ENCODE data around the gene IGSF8. TPM values are rescaled to one million over a fixed set of nuclear protein-coding genes. Genes with fewer than 3 reads are reported as not detected.

The IGSF8 gene
- total RNA-seq, 1 experiment from 2014 or later = 56.2 TPM

DNA sequence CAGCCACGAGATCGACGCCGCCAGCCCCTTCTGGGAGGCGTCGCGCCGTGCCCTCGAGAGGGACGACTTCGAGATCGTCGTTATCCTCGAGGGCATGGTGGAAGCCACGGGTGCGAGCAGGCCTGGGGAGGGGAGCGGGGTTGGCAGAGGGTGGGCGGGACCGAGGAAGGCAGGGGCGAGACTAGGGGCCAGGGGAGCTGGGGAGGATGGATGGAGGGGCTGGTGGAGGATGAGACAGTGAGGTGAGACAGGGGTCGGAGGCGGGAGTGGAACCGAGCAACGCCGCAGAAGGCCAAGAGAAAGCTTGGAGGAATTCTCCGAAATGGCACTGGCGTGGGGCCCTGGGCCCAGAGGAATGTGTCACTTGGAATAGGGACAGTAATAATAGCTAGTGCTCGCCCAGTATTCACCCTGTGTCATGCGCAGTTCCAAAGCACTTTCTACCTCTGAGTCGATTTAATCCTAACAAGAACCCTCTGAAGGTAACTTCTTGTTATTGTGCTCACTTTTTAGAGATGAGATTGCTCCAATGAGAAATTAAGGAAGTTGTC lies 13.6 kb downstream of the IGSF8 start:
- H3K4me1 ChIP-seq (ENCODE audit: insufficient read depth, low read length) = no peaks in the 10 kb centered on the region; the same call in 1 of the 2 replicates
- H3K27me3 Mint-ChIP-seq (ENCODE audit: low read depth) = peaks cover 62% of the 10 kb centered on the region
- no CpG with 5 or more reads among the region's 30 CpGs for WGBS (ENCODE audit: extremely low coverage, insufficient read length, low lambda C conversion rate)
- no peaks in the 10 kb centered on the region for H3K79me1 ChIP-seq (ENCODE audit: insufficient read depth, low read depth, low read length, poor library complexity, severe bottlenecking)
- H4K8ac ChIP-seq (replicated peaks; ENCODE audit: insufficient read length, low read depth, low read length) = no peak overlapping the region
- no peak overlapping the region for H3K14ac ChIP-seq (ENCODE audit: insufficient read depth, low read length)
- H4K5ac ChIP-seq (ENCODE audit: insufficient read length, low read depth, low read length) = no peak overlapping the region
- H3K79me2 ChIP-seq (ENCODE audit: insufficient read depth, low read length) = no peaks in the 10 kb centered on the region
- H2BK12ac ChIP-seq (ENCODE audit: insufficient read length, low read depth, low read length) = no peak overlapping the region
- DNase-seq = no peak
- H3K27ac Mint-ChIP-seq = no peak overlapping the region
- no peaks in the 10 kb centered on the region for H4K20me1 ChIP-seq (ENCODE audit: control insufficient read depth, insufficient read depth, insufficient read length)
- no peaks in the 10 kb centered on the region; a peak in 1 of 5 replicates for H3K9me3 Mint-ChIP-seq
- H3K4me1 Mint-ChIP-seq = peaks cover 9 to 10% of the 10 kb centered on the region in 2 experiments
- no peak overlapping the region for H3K4me3 Mint-ChIP-seq
- no peak overlapping the region for H2BK15ac ChIP-seq (ENCODE audit: low read depth, low read length)
- H3K27ac ChIP-seq (ENCODE audit: insufficient read length, low read depth, low read length) = no peak overlapping the region
- H2AK5ac ChIP-seq (ENCODE audit: insufficient read length, low read length) = no peak overlapping the region
- H3K27me3 ChIP-seq (ENCODE audit: insufficient read depth, low read length) = peaks cover 7% of the 10 kb centered on the region; the same call in 1 of the 2 replicates
- H2BK20ac ChIP-seq (ENCODE audit: low read depth, low read length, poor library complexity, severe bottlenecking) = no peak overlapping the region
- no peak overlapping the region for H3T11ph ChIP-seq (ENCODE audit: low read length)
- no peak overlapping the region for H3K4me2 ChIP-seq (ENCODE audit: insufficient read depth, insufficient read length, low read length)
- H3K9ac ChIP-seq (ENCODE audit: extremely low read depth, insufficient read length, low read length) = no peak overlapping the region
- H3K18ac ChIP-seq (ENCODE audit: insufficient read length, low read depth, low read length) = no peak overlapping the region
- H4K91ac ChIP-seq (ENCODE audit: insufficient read length, low read depth, low read length) = no peak overlapping the region
- no peak overlapping the region for H2BK120ac ChIP-seq (ENCODE audit: low read depth, low read length, poor library complexity, severe bottlenecking)
- H3K23me2 ChIP-seq (ENCODE audit: insufficient read length, low read depth, low read length, poor library complexity, severe bottlenecking) = no peaks in the 10 kb centered on the region
- no peak overlapping the region for H3K23ac ChIP-seq (ENCODE audit: insufficient read length, low read depth, low read length)
- TF ChIP-seq, protein P1, sequence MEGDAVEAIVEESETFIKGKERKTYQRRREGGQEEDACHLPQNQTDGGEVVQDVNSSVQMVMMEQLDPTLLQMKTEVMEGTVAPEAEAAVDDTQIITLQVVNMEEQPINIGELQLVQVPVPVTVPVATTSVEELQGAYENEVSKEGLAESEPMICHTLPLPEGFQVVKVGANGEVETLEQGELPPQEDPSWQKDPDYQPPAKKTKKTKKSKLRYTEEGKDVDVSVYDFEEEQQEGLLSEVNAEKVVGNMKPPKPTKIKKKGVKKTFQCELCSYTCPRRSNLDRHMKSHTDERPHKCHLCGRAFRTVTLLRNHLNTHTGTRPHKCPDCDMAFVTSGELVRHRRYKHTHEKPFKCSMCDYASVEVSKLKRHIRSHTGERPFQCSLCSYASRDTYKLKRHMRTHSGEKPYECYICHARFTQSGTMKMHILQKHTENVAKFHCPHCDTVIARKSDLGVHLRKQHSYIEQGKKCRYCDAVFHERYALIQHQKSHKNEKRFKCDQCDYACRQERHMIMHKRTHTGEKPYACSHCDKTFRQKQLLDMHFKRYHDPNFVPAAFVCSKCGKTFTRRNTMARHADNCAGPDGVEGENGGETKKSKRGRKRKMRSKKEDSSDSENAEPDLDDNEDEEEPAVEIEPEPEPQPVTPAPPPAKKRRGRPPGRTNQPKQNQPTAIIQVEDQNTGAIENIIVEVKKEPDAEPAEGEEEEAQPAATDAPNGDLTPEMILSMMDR (conservative IDR thresholded peaks at IDR 0.05) = no peak
- peaks cover 6 to 21% (median 6%) of the 10 kb centered on the region in 3 experiments; a peak in 5 of 7 replicates for H3K36me3 Mint-ChIP-seq (ENCODE audit: insufficient read depth in 1 of 3, low read depth in 3 of 3)
- H2AFZ ChIP-seq (ENCODE audit: low read length) = no peak overlapping the region
- H3K56ac ChIP-seq (ENCODE audit: insufficient read length, low read depth, low read length) = no peak overlapping the region
- H2BK5ac ChIP-seq (ENCODE audit: insufficient read length, low read length) = no peak overlapping the region
- H3K9me3 ChIP-seq (ENCODE audit: control insufficient read depth, low read depth, low read length) = no peaks in the 10 kb centered on the region
- no peak overlapping the region for H3K4ac ChIP-seq (ENCODE audit: low read depth, low read length)

Data from H9 (cell line).